AG09319 (cell line): ENCODE results near the gene MINDY4.
A peak's percentile ranks its signal among the peaks of the same experiment; 100 is the strongest.

ENCODE experiments used
- DNase-seq: peaks from one replicate; pipeline ENCODE4 v3.0.0-alpha.2; 2010; ENCODE audit warnings: low read depth; ENCODE audit errors: extremely low read depth
- TF ChIP-seq, protein P1 (sequence below): IDR thresholded peaks from 2 replicates; pipeline ENCODE4 v1.5.1; 2011; ENCODE audit warnings: low read depth, mild to moderate bottlenecking, inconsistent platforms, low read length, moderate library complexity

Gene MINDY4

DNA sequence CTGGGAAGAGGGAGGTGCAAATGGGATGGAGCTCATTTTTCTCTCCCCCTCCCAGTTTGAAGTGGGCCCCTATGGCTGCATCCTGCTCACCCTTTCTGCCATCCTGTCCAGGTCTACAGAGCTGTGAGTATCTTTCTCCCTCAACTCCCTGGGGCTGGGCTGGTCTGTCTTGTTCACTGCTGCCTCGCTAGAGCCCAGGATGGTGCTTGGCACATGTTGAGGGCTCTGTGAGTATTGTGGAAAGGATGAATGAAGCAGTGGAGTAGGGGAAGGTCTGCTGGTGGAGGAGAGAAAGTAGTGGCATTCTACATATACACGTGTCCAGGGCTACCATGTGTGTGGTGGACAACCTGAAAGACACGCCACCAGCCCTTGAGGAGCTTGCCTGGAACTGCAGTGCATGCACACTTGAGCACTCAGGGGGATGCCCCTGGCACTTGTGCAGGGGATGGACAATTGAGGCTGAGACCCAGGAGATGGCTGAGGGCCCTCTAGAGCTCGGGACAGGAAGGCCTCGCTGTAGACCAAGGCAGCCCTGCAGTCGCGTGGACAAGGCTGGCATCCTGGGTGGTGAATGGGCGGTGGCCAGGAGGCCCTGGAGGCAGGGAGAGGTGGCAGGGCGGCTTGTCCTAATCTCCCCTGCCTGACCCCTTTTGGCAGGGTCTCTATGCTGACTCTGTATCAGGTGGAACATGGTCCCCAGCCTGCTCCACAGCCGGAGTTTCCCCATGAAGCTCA, 88.2 kb downstream of the MINDY4 start:
- no peak for DNase-seq
- TF ChIP-seq, protein P1, sequence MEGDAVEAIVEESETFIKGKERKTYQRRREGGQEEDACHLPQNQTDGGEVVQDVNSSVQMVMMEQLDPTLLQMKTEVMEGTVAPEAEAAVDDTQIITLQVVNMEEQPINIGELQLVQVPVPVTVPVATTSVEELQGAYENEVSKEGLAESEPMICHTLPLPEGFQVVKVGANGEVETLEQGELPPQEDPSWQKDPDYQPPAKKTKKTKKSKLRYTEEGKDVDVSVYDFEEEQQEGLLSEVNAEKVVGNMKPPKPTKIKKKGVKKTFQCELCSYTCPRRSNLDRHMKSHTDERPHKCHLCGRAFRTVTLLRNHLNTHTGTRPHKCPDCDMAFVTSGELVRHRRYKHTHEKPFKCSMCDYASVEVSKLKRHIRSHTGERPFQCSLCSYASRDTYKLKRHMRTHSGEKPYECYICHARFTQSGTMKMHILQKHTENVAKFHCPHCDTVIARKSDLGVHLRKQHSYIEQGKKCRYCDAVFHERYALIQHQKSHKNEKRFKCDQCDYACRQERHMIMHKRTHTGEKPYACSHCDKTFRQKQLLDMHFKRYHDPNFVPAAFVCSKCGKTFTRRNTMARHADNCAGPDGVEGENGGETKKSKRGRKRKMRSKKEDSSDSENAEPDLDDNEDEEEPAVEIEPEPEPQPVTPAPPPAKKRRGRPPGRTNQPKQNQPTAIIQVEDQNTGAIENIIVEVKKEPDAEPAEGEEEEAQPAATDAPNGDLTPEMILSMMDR, result no peak

DNA sequence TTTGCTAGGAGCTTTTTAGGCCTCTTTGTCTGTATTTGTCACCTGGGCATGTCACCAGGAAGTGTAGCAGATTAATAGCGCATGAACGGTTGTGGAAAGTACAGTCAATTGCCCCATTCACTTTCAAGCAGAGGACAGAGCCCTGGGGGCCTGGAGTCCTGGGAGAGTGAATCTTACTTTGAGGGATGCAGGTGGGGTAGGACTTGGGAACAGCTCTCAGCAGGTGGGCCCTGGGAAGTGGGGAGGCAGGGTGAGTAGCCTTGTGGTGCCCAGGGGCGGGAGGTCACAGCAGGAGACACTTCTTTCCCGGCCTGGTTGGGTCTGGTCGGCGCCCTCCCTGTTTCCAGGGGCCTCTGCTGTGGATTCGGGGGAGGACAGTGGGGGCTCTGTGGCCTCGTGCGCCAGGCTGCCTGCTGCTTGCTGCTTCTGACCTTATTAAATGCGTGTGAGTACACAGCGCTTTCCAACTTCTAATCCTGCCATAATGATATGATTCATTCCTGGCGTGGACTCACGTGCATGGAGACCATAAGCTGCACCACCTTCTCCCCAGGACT, 88.8 kb downstream of the MINDY4 start:
- TF ChIP-seq, protein P1, result no peak
- no peak for DNase-seq

DNA sequence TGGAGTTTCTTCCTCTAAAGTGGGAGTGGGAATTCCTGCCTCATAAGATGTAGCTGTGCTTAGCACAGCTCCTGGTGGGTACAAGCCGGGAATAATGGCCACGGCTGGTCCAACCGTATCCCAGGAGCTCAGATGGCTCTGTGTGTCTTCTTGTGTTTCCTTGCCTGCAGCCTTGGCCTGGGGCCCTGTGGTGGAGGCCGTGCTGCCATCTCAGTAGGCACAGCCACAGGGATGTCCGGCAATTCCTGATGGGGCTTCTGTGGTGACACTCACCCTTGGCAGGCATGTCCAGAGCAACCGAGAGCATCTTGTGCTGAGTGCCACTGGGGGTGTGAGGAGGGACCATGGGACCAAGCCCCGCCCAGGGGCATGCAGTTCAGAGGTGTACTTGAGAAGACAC, 90.4 kb downstream of the MINDY4 start:
- TF ChIP-seq, protein P1, result no peak
- no peak for DNase-seq

DNA sequence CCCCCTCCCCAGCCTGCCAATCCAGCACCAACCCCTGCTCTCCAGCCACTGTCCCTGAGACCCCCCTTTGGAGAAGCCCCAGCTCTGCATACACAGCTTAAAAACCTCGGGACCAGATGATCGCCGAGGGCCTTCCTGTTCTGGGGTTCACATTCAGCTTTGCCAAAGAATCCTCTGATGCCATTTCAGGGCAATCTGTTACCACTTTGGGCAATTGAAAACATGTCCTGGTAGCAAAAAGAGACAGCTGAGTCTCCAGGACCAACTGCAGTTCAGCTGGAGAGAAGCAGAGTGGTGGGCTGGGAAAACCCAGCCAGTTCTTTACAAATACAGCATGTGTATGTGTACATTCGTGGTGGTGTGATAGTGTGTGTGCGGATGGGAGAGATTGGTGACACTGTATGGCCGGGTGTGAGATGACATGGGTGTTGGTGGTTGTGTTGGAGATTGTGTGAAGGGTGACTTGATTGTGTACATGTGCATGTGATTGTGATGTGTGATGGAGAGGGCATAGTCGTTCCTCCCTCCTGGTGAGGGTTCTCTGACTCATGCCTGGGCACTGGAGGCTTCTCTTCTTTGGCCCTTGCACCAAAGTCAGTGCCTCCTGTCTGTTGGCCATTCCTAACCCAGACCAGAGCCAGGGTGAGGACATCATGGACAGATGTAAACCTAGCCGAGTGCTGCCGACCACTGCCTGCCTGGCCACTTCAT, 91.9 kb downstream of the MINDY4 start:
- DNase-seq, result no peak
- TF ChIP-seq, protein P1, result no peak

DNA sequence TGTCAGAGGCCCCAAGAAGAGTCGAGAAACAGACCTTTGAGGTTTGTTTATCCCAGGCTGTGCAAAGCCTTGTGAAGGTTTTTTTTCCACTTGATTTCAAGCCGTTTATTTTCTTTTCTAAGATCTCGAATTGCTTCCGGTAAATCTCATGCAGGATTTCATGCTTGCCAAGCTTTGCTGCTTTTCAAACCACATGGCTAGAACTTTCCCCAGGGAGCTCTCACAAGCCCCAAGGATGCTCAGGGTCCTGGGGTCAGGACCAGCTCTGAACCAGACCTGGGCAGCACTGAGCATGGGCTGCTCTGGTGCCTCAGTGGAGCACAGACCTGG, 92.5 kb downstream of the MINDY4 start:
- TF ChIP-seq, protein P1, result no peak
- DNase-seq, result peak; percentile 48

DNA sequence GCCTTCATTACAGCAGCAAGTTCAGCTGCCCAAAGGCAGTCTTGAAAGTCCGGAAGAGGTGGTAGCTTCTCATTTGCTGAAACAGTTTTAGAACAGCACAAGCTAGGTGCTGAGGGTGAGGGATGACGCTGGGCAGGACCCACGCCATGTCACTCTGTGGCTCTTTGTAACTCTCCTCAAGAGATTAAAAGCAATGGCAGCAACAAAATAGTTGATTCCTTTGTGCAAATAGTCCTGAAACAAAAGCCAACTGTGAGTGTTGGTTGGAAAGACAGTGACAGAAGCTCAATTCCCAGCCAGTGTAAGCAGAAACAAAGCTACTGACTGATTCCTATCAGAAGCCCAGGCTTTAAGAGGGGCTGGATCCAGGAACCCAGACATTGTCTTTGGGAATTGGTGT, 92.9 kb downstream of the MINDY4 start:
- DNase-seq, result no peak
- TF ChIP-seq, protein P1, result no peak

DNA sequence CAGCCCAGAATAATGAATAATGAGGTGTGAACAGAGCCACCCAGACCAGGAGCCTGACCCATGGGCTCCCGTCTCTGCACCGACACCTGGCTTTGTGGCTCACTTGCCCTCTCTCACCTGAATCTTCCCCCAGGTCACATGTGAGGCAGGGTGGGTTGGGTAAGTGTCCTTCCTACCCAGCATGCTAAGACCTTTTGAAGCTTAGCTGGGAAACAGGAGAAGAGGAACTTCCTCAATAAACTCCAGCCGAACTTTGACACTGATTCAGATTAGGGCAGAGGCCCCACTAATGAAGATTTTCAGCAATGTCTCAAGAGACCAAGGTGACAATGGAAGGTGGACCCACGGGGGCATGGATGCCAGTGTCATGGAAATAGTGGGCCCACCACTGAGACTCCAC, 93.9 kb downstream of the MINDY4 start:
- TF ChIP-seq, protein P1, result no peak
- DNase-seq, result no peak
